K562 (cell line): Measurements from ENCODE around the gene TTYH2. TPM values are rescaled to one million over a fixed set of nuclear protein-coding genes. Genes with fewer than 3 reads are reported as not detected.

Source experiments
- ARID2 ChIP-seq: fragments of 450-650 bp; IDR thresholded peaks from 2 replicates; pipeline ENCODE4 v1.6.1; 2017; ENCODE audit warnings: antibody characterized with exemption, mild to moderate bottlenecking
- ATF7 ChIP-seq: fragments of 450-650 bp; IDR thresholded peaks from 2 replicates; pipeline ENCODE4 v1.7.1; 2014; ENCODE audit warnings: mild to moderate bottlenecking, moderate library complexity
- CLOCK ChIP-seq: fragments of 250-450 bp; sonication (Bioruptor Pico); IDR thresholded peaks from 2 replicates; pipeline ENCODE4 v1.4.0; 2020; ENCODE audit warnings: mild to moderate bottlenecking, moderate library complexity, borderline replicate concordance
- CREM ChIP-seq: IDR thresholded peaks from 2 replicates; pipeline ENCODE4 v1.6.1; 2014; ENCODE audit warnings: antibody characterized with exemption, low read depth
- DACH1 ChIP-seq: fragments of 450-650 bp; IDR thresholded peaks from 2 replicates; pipeline ENCODE4 v1.6.1; 2018; ENCODE audit not compliant: partially characterized antibody
- EHMT2 ChIP-seq: fragments of 450-650 bp; IDR thresholded peaks from 2 replicates; pipeline ENCODE4 v1.6.1; 2018; ENCODE audit warnings: antibody characterized with exemption
- FOXA3 ChIP-seq, 2 experiments: fragments of 450-650 bp in 1 of 2; sonication (generic) in 1 of 2; formaldehyde crosslinking; IDR thresholded peaks in 1 of 2; conservative IDR thresholded peaks in 1 of 2; 2 replicates each; pipeline versions ENCODE4 v1.4.0 to v1.8.0; 2020 to 2022; ENCODE audit warnings: mild to moderate bottlenecking in 2 of 2, missing genetic modification reagents in 1 of 2
- GMEB1 ChIP-seq: fragments of 250-450 bp; sonication (Bioruptor Pico); IDR thresholded peaks from 2 replicates; pipeline ENCODE4 v1.4.0; 2020; ENCODE audit warnings: mild to moderate bottlenecking
- GTF2E2 ChIP-seq: fragments of 200-800 bp; sonication (Bioruptor generic); IDR thresholded peaks from 2 replicates; pipeline ENCODE4 v1.6.1; 2016; ENCODE audit warnings: missing genetic modification characterization, missing compliant biosample characterization
- KLF1 ChIP-seq: fragments of 450-650 bp; IDR thresholded peaks from 2 replicates; pipeline ENCODE4 v1.6.1; 2016; ENCODE audit warnings: missing genetic modification characterization, missing compliant biosample characterization
- NCOA1 ChIP-seq: fragments of 450-650 bp; IDR thresholded peaks from 2 replicates; pipeline ENCODE4 v1.6.1; 2016; ENCODE audit warnings: low read depth
- RNF2 ChIP-seq: sonication (generic); IDR thresholded peaks from 2 replicates; pipeline ENCODE4 v1.6.1; 2016
- SETDB1 ChIP-seq: IDR thresholded peaks from one replicate; pipeline ENCODE4 v1.6.1; 2012; ENCODE audit warnings: low read length, control low read depth, inconsistent platforms
- TCF15 ChIP-seq: fragments of 250-450 bp; sonication (Bioruptor Pico); IDR thresholded peaks from 2 replicates; pipeline ENCODE4 v1.8.0; 2022; ENCODE audit warnings: moderate library complexity, mild to moderate bottlenecking, inconsistent platforms
- TFAM ChIP-seq: fragments of 250-450 bp; sonication (Bioruptor Pico); conservative IDR thresholded peaks from 2 replicates; pipeline ENCODE4 v1.5.0; 2021; ENCODE audit warnings: mild to moderate bottlenecking, moderate library complexity
- TFE3 ChIP-seq: fragments of 450-650 bp; formaldehyde crosslinking; IDR thresholded peaks from 2 replicates; pipeline ENCODE4 v1.4.0; 2020; ENCODE audit warnings: mild to moderate bottlenecking, mixed read lengths
- TRIM28 ChIP-seq: fragments of 450-650 bp; IDR thresholded peaks from 2 replicates; pipeline ENCODE4 v1.6.1; 2017
- ZBTB2 ChIP-seq: fragments of 450-650 bp; IDR thresholded peaks from 2 replicates; pipeline ENCODE4 v1.6.1; 2016; ENCODE audit warnings: antibody characterized with exemption
- ZNF23 ChIP-seq: fragments of 250-450 bp; sonication (Bioruptor Pico); IDR thresholded peaks from 2 replicates; pipeline ENCODE4 v1.4.0; 2020; ENCODE audit warnings: mild to moderate bottlenecking
- ZNF408 ChIP-seq: fragments of 250-450 bp; sonication (Bioruptor Pico); IDR thresholded peaks from 2 replicates; pipeline ENCODE4 v1.4.0; 2020; ENCODE audit warnings: low read depth, mild to moderate bottlenecking, moderate library complexity
- polyA plus RNA-seq, 8 experiments: library from polyadenylated mRNA; depleted of rRNA in 4 of 8; stranded (reverse) in 5 of 8; unstranded in 3 of 8; fragments of >200 nt; fragmentation: Nextera tagmentation in 2 of 8; fragmentation: Illumina TruSeq in 1 of 8; extraction: Ambion mirVana in 2 of 8; extraction: Trizol in 1 of 8; gene quantifications; 2 replicates each; pipeline versions ENCODE4 v1.2.1 to v1.2.3, GENCODE V29; 2011 to 2014; ENCODE audit warnings: inconsistent platforms in 1 of 8, missing spikeins in 1 of 8
- total RNA-seq, 7 experiments: library from RNA; depleted of rRNA in 6 of 7; stranded (reverse); fragments of >200 nt in 6 of 7; fragmentation: Illumina TruSeq in 2 of 7; extraction: Trizol in 2 of 7; gene quantifications; 2 replicates each; pipeline versions ENCODE4 v1.2.1 to v1.2.3, GENCODE V29; 2011 to 2021; ENCODE audit warnings: low replicate concordance in 1 of 7

TTYH2 gene
- total and polyA plus RNA-seq, 9 of the 15 experiments (the other 6 are each of a cell fraction or from before 2014, with no cell fraction given), result 0.03 to 2.0 (median 0.91) TPM

- TF ChIP-seq CREM, result peak; percentile 68
- no peak for TF ChIP-seq DACH1
- no peak for TF ChIP-seq KLF1
- TF ChIP-seq ATF7, result peak; percentile 91
- TF ChIP-seq EHMT2, result no peak; the same call in 1 of the 2 replicates
- no peak for TF ChIP-seq TFAM (CRISPR knock-in tag)
- no peak for TF ChIP-seq TFE3
- TF ChIP-seq RNF2, result no peak
- TF ChIP-seq NCOA1, result no peak
- no peak for TF ChIP-seq TCF15 (CRISPR knock-in tag)
- TF ChIP-seq ZBTB2, result no peak
- peak; percentile 51; the same call in 1 of the 2 replicates for TF ChIP-seq GTF2E2 (tag)
- no peak for TF ChIP-seq GMEB1
- no peak for TF ChIP-seq ZNF23
- TF ChIP-seq ARID2, result no peak
- TF ChIP-seq FOXA3 (CRISPR knock-in tag; conservative IDR thresholded peaks at IDR 0.05 in 1 of 2, IDR thresholded peaks at IDR 0.05 in 1 of 2), result 0 out of 4 replicates have a peak, but pooled peaks of 1 of the 2 experiments have one; percentile 60
- TF ChIP-seq SETDB1, result no peak
- no peak for TF ChIP-seq ZNF408 (CRISPR knock-in tag)
- TF ChIP-seq CLOCK, result no peak
- 0 out of 2 replicates have a peak, but pooled peaks have one; percentile 17 for TF ChIP-seq TRIM28
Measured at GRCh38 chr17:74295625-74296547, 82.5 kb downstream of the TTYH2 start (continued).
